ENCODE data around the gene LEFTY1.
"Not testable (repeated sequence)": the region's sequence is repeated elsewhere in the genome, so short reads cannot be mapped to it uniquely, and the experiment has no call there.

The LEFTY1 gene

DNA sequence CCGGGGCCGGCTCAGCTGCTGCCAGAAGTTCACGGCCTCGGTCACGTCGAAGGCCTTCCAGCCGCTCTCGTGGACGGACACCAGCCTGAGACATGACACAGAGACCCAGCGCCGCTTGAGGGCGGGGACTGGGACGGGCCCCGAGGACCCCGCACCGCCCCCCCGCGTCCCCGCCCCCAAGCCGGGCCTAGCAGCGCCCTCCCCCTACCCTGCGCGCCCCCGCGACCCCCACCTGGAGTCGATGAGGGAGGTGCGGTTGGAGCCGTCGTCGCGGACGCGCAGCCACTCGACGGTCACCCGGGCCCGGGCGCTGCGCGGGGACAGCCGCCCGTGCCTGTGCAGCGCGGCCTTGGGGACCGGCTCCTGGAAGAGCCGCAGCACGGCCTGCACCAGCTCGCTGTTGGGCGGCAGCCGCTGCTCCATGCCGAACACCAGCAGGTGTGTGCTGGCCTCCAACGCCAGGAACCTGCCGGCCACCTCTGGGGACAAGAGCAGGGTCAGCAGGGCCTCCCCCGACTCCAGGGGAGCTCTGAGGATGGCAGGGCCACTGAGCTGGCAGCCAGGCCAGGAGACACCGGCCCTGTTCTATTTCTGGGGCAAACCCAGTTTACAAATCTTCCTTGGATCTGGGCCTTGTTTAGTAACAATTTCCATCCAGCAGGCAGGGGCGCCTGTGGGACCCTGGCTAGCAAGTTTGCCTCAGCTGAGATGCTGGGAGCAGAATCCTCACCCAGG, 1.2 kb downstream of the LEFTY1 start:
- not testable (repeated sequence) for DNase-seq

DNA sequence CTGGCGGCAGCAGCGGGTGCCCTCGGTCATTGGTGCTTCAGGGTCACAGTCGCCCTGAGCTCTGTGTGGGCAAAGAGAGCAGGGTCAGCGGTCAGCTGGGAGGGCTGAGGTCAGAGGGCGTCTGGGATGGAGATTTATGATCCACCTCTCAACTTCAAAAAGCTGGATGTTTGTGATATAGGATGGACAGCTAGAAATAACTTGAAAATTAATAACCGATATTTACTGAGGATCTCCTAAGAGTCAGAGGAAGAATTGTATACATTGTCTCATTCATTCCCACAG, 2.0 kb downstream of the LEFTY1 start:
- no peak for DNase-seq

DNA sequence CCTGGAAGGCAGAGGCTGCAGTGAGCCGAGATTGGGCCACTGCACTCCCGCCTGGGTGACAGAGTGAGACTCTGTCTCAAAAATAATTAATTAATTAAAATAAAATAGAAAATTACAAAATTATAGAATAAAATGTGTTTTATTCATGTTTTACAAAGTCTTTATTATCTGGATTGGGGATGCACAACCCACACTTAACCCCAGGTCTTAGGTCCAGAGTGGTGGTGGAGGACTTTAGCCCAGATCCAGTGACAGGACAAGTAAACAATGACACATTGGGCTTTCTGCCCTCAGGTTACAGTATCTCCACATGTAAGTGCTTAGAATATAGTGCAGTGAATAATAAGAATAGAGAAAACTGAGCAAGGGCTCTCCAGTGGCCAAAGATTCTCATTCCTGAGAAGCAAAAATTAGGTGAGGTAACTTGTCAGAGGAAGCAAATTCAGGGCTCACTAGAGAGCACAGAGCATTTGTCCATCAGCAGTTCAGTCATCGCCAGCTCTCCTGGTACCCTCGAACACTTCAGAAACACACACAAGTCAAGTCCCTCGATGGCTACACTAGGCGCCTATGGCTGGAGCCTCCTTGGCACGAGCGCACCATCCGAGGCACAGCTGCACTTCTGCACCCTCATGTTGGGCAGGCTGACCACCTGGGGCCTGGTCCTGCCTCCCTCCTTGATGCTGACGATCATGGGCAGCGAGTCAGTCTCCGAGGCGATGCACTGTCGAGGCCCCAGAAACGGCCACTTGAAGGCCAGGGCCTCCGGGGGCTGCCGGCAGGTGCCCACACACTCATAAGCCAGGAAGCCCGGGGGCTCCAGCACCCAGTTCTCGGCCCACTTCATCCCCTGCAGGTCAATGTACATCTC, 2.6 kb downstream of the LEFTY1 start:
- no peak for DNase-seq

DNA sequence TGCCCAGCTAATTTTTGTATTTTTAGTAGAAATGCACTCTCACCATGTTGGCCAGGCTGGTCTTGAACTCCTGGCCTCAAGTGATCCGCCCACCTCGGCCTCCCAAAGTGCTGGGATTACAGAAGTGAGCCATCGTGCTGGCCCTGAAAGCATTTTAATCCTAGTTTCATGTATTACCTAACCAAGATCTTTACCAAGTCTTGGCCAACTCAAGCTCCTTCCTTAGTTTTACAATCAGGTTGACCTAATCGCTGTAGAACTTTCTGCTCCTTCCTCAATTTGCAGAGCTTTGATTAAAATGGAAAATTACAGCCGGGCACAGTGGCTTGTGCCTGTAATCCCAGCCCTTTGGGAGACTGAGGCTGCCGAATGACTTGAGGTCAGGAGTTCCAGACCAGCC, 3.6 kb downstream of the LEFTY1 start:
- no peak for DNase-seq

DNA sequence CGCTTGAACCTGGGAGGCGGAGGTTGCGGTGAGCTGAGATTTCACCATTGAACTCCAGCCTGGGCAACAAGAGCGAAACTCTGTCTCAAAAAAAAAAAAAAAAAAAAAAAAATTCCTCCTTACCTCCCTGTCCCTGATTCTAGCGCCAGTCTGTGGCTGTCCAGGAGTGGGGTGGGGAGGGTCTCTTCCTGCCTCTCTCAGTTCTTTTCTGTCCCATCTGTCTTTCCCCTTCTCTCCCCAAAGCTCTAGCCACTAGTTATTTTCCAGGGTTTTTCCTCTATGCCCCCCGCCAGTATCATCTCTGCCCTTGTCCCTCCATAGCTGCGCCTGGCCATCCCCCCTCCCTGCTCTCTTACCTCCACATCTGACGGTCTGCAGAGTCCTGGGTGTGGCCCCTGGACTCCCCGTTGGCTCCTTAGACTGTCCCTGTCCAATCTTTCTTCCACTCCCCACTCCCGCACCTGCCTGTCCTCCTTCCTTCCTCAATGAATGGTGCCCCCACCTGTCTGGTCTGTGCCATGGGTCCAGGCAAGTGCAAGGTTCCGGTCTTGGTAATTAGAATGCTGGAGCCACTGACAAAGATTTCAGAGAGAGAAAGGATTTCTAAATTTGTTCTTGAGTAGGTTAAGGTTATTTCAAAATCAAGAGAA, 5.2 kb downstream of the LEFTY1 start:
- DNase-seq, result no peak

DNA sequence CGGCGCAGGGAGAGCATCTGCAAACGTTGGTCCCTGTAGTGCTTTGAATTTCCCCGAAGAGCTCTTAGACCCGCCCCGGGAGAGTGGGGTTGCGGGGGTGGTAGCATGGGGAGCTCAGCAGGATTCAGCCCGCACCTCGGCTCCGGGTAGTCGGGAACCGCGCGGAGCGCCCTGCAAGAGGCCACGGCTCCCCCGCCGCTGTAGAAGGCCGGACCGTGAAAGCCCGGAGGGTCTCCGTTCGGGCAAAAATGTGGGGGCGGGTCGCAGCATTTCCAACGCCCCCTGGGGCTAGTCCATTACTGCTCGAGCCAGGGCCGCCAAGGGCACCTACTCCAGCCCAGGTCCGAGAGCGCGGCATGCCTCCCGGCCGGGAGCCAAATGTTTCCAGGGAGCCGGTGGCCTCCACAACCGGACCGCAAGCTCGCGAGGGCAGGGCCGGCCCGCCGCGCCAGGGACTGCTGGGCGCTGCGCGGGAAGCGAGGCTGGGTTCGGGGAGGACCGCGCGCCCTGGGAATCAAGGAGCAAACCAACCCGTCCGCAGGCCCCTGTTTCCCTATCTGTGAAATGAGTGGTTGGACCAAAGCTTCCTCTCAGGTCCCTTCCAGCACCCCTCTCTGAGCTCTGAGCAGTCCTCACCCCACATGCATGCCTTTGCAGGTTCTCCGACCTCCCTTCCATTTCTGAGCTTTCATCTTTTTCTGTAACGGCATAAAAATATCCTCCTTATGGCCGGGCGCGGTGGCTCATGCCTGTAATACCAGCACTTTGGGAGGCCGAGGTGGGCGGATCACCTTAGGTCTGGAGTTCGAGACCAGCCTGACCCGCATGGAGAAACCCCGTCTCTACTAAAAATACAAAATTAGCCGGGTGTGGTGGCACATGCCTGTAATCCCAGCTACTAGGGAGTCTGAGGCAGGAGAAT, 6.0 kb downstream of the LEFTY1 start:
- DNase-seq, result peak; percentile 37

DNA sequence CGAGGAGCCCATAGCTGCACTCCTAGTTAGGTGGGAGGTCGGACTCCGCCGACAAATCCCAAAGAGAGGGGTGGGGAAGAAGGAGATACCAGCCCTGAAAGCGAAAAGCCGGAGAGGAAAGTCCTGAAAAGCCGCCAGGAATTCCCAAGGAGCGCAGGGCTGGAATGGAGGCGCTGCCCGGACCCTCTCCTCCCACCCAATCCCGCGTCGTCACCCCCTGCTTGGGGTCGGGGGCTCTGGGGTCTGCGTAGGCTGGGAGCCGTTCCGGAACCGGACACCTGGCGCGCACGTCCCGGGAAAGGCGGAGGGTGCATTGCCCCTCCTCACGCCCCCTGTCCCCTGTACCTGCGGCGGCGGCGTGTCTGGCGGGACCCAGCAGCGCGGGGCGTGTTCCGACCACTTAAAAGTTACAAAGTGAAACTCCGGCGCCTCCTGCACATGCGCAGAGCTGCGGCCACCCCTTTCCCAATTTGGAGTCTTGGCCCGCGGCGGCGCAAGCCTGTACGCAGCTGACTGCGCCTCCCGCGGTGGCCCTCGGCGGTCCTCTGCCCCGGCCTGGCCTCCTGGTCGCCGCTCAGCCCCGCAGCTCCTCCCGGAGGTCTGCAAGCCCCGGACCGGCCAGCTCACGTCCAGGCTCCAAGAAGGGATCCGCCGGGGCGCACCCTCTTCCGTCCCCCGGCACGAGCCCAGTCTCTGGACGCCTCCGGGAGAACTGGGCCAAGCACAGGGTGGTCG, 6.8 kb downstream of the LEFTY1 start, which contains the start of gene TMEM63A:
Gene TMEM63A (minus strand): TSS at position 422 of the 735 bp plus-strand sequence. CDS start 4,800 bp downstream, outside the sequence.
- DNase-seq, result peak; percentile 82

DNA sequence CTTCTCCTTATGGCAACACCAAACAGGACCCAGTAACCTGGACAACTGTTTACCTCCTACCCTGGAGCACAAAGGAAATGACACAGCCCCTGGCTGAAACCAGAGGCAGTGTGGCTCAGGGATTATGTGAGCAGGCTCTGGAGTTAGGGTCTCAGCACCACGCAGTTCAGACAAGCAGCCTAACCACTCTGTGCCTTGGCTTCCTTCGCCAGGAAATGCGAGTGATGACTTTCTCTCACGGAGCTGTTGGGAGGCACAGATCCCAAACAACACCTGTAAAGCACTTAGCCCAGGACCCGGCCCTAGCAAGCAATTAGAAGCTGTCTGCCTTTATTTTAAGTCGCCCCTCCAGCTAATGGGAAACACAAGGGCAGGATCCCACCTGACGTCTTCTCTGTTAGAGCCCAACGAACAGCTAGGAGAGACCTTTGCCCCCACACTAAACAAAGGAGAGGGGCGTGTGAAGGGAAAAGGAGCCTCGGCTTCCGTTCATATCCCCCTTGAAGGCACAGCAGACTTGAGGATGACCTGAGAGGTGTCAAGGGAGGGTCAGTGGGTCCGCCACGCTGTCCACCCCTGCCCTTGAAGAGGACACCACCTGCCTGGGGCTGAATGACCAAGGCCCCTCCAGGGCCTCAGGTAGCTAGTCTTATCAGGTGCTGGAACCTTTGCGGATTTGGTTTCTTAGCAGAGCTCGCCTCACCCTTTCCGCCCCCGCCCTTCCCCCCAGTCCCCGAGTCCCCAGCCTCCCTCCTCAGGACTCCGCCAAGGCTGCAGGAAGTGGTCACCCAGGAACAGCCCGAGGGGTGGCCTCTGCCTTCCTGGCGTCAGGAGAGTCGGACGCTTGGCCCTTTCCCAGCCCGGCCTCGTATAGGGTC, 7.6 kb downstream of the LEFTY1 start:
- peak; percentile 57 for DNase-seq

DNA sequence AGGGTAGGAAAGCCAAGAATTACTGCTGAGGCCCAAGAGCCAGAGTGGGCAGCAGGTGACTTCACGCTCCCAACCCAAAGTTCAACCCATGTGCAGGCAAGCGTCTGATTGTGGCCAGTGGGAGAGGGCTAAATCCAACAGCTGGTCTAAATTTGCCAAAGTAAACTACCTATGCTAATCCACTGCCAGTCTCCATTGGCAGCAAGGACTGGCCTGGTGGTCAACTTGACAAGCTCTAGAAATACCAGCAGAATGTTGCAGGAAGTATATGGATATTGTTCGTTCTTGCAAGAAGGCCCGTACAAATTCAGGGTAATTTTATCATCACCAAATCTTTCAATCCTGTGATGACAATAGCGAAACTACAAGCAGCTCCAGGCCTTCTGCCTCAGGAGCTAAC, 8.3 kb downstream of the LEFTY1 start:
- DNase-seq, result no peak

DNA sequence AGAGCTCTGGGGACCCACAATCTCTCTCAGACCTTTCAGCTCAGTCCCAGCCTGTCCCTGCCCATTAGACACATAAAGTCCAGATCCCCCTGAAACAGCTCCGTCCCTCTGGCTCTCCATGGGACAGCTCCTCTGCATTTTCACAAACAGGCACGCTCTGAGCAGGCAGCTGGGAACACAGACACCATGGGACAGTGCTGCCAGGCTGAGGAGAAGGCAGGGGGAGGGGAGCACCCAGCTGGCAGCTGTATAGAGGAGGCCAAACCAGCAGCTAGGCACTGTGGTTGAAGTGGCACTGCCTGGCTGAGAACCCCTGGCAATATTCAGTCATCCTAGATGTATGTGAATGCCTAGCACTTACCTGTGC, 8.7 kb downstream of the LEFTY1 start:
- DNase-seq, result no peak

DNA sequence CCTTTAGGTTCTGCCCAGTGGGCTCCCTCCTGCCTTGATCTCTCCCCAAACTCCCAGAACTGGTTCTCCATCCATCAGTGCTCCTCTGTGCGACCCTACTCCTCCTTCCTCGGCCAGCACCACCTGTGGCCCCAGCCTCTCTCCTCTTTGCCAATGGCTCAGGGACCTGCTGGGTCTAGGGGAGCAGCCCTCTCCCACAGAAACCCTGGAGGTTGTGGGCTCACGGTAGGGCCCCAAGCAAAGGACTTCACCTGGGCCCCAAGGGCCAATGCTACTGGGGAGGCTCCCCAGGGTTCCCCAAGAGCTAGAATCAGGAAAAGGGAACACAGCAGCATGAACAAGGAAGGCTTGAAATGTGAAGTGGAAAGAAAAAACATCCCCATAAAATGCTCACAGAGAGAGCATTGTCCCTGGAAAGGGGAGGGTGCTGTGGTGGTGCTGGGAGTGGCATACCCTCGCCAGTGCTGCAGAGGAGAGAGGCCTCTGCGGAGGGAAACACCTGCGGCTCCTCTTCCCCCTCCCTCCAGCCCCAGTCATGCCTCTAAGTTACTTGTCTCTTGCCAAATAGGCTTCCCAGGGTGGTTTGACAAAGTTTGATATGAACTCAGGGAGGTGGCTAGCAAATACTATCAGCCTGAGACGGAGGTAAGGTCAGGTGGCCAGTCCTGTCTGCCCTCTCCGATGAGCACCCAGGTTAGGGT, 9.3 kb downstream of the LEFTY1 start:
- DNase-seq, result no peak

DNA sequence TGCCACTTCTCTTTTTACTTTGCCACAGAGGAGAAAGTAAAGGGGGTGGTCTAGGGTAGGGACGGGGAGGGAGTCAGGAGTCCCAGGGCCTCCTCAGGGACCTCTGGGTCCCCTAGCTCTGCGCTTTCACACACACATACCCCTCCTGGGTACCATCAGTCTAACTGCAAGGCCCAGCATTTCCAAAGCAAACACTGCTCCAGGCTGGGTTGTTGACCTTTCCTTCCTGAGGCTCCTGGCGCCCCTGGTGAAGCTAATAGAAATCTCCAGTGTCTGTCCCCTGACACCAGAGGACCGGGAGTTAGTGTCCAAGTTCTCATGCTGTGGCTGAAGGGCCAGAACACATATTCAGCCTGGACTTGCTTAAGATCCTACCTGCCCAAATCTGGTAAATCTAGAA, 10.7 kb downstream of the LEFTY1 start:
- no peak for DNase-seq

DNA sequence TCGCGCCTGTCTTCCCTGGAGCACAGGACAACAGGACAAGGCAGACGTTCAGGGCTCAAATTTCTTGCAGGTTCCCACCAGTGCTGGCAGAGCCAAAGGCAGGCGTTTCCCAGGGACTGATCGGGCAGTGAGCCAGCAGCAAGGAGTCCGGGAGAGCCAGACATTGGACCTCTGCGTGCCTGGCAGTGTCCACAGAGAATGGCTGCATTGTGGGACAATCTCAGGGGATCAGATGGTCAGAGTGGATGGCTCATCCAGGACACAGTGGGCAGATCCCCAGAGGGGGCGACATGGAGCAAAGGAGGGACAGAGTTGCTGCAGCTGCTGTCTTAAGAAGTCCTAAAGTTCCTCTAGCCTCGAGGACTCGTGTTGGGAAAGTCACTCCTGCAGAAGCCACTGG, 11.4 kb downstream of the LEFTY1 start:
- peak; percentile 61 for DNase-seq

DNA sequence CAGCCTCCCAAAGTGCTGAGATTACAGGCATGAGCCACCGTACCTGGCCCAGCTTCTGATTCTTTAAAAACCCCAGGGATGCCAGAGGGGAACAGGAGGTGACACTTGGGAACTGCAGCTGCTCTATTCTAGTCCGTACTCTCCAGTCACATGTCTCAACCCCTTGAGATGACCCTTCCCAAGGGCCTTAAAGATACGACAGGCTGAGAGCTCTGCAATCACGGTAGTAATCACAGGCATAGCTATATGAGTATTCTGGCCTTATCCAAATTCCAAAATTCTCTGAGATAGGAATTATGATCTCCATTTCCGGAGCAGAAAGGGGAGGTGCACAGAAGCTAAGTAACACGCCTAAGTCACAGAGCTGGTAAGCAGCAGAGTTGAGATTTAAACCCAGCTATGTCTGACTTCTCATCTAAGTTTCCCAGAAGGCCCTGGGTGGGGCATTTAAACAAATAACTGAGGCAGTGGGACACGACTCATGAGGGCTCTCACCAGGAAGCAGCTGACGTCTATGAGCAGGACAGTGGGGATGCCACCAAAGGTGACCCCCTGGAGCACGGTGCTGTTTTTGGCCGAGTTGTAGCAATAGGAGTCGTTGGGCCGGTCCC, 11.9 kb downstream of the LEFTY1 start:
- DNase-seq, result peak; percentile 13

DNA sequence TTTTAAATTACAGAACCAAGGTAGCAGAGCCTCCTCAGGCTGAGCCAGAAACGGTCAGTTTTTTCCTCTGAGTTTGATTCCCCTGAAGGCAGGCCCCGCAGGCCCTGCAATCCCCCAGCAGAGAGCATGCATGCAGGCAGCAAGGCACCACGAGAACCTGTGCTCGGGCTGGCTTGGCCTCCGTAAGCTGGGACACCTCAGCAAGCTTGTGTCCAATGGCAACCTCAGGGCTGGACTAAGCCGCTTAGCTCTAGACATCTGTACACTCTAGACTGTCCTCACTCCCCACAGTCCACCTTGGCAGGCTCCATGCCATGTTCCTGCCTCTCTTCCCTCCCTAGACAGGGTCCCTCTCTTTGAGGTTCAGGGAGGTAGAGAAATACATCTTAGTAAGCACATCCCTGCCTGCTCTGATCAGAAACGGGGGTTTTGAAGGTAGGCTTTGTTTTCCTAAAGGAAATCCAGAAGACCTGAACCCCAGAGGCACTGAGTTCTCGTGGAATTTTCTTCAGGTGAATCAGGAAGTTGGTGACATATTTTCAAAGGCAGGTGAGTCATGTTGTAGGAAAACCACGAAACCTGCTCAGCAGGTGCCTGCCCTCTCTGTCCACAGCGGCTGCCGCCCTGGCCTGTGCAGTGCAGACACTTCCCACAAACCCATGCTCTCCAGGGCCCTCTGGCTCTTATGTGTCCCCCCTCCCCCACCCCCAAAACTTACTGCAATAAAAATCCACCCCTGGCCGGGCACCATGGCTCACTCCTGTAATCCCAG, 13.7 kb downstream of the LEFTY1 start:
- DNase-seq, result no peak

DNA sequence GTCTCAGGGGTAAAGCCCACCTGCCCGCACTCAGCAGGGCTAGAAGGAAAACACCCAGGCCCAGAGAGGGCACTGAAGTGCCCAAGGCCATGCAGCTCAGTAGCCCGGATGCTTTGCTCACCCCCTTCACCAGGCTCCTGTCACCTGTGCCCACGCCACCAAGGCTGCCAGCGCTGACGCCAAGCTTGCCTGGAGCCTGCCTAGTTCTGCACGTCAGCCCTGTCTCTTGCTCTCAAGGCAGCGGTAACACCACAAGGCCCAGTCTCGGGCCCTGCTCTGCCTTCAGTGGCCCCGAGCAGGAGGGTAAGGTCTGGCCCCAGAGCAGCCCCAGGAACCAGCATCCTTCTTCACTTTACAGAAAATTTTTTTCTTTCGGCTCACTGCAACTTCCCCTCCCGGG, 14.5 kb downstream of the LEFTY1 start:
- DNase-seq, result no peak

DNA sequence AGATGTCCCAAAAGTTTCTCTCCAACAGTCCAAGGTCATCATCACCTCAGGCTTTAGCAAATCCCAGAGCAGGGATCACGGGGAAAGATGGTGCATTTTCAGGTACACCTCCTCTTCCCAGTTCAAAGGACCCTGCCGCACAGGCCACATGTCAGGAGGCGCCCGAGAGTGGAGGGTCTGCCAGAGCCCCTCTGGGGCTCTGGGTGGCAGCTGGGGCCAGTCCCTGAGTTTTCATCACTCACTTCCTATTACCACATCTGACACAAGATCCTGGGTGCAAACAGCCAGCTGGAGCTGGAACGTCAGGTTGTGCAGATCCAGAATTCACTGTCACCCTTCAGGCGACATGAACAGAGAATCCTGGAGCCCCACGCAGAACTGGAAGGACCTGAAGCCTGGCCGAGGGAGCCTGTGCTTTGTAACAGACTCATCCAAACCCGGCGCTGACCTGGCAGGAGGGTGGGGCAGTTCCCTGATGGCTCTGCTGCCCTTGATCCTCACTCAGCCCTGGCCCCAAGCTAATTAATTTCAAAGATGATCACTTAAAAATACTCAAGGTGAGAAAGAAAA, 15.6 kb downstream of the LEFTY1 start:
- no peak for DNase-seq

DNA sequence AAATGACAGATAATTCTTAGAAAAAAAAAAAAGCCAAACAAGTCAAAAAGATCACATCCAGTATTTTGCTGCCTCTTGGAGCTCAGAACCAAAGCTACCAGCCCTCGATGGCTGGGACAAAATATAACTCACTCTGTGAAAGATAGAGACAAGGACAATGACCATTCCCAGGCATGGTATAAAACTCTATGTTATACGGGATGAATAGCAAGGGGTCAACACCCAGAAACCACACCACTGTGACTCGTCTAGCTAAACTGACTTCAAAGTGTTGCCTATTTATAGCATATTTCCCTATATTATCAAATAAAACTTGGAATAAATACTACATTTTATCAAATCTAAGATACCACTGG, 16.9 kb downstream of the LEFTY1 start:
- DNase-seq, result no peak
